ENCODE data around the gene RCVRN.

The RCVRN gene

GRCh38 chr17:9878786-9879525 lies 26.1 kb downstream of the RCVRN start:
- no peak for TF ChIP-seq REST (IDR thresholded peaks at IDR 0.05; ENCODE audit: low read depth)

GRCh38 chr17:9878356-9878755 lies 26.7 kb downstream of the RCVRN start:
- TF ChIP-seq USF1 (IDR thresholded peaks at IDR 0.05) (no peak), YY1 (IDR thresholded peaks at IDR 0.05; ENCODE audit: low read depth) (no peak), REST (IDR thresholded peaks at IDR 0.05; ENCODE audit: low read depth) (no peak), CEBPB (IDR thresholded peaks at IDR 0.05) (no peak), EP300 (IDR thresholded peaks at IDR 0.05; ENCODE audit: borderline replicate concordance) (no peak), EGR1 (IDR thresholded peaks at IDR 0.05) (no peak), ZBTB7A (IDR thresholded peaks at IDR 0.05; ENCODE audit: low read depth) (no peak), FOXM1 (IDR thresholded peaks at IDR 0.05; ENCODE audit: borderline replicate concordance, low read depth) (no peak), CREB1 (IDR thresholded peaks at IDR 0.05; ENCODE audit: low read depth) (no peak), NFIC (IDR thresholded peaks at IDR 0.05) (no peak), TCF12 (IDR thresholded peaks at IDR 0.05; ENCODE audit: low read depth) (no peak), MAX (IDR thresholded peaks at IDR 0.05) (no peak), RAD21 (IDR thresholded peaks at IDR 0.05; ENCODE audit: low read depth) (no peak), TEAD4 (IDR thresholded peaks at IDR 0.05) (no peak), TAF1 (IDR thresholded peaks at IDR 0.05; ENCODE audit: low read depth) (no peak)

- TF ChIP-seq EP300 (IDR thresholded peaks at IDR 0.05; ENCODE audit: borderline replicate concordance) (no peak), FOXM1 (IDR thresholded peaks at IDR 0.05; ENCODE audit: borderline replicate concordance, low read depth) (no peak), RAD21 (IDR thresholded peaks at IDR 0.05; ENCODE audit: low read depth) (no peak)
Measured at GRCh38 chr17:9875441-9875840, 29.6 kb downstream of the RCVRN start.

- TF ChIP-seq CREB1 (IDR thresholded peaks at IDR 0.05; ENCODE audit: low read depth) = no peak
- TF ChIP-seq YY1 (IDR thresholded peaks at IDR 0.05; ENCODE audit: low read depth) = no peak
- TF ChIP-seq CEBPB (IDR thresholded peaks at IDR 0.05) = no peak
- no peak for TF ChIP-seq TEAD4 (IDR thresholded peaks at IDR 0.05)
- TF ChIP-seq RAD21 (IDR thresholded peaks at IDR 0.05; ENCODE audit: low read depth) = no peak
- TF ChIP-seq USF1 (IDR thresholded peaks at IDR 0.05) = no peak
Measured at GRCh38 chr17:9874722-9875121, 30.3 kb downstream of the RCVRN start.

- TF ChIP-seq TAF1 (IDR thresholded peaks at IDR 0.05; ENCODE audit: low read depth) = no peak
- TF ChIP-seq EP300 (IDR thresholded peaks at IDR 0.05; ENCODE audit: borderline replicate concordance) = no peak
- TF ChIP-seq TEAD4 (IDR thresholded peaks at IDR 0.05) = no peak
- TF ChIP-seq USF1 (IDR thresholded peaks at IDR 0.05) = no peak
- no peak for TF ChIP-seq NFIC (IDR thresholded peaks at IDR 0.05)
- no peak for TF ChIP-seq FOXM1 (IDR thresholded peaks at IDR 0.05; ENCODE audit: borderline replicate concordance, low read depth)
- TF ChIP-seq CEBPB (IDR thresholded peaks at IDR 0.05) = no peak
- TF ChIP-seq REST (IDR thresholded peaks at IDR 0.05; ENCODE audit: low read depth) = no peak
- TF ChIP-seq MAX (IDR thresholded peaks at IDR 0.05) = no peak
- no peak for TF ChIP-seq CREB1 (IDR thresholded peaks at IDR 0.05; ENCODE audit: low read depth)
- TF ChIP-seq EGR1 (IDR thresholded peaks at IDR 0.05) = no peak
- TF ChIP-seq YY1 (IDR thresholded peaks at IDR 0.05; ENCODE audit: low read depth) = no peak
- TF ChIP-seq TCF12 (IDR thresholded peaks at IDR 0.05; ENCODE audit: low read depth) = no peak
- no peak for TF ChIP-seq RAD21 (IDR thresholded peaks at IDR 0.05; ENCODE audit: low read depth)
- no peak for TF ChIP-seq ZBTB7A (IDR thresholded peaks at IDR 0.05; ENCODE audit: low read depth)
Measured at GRCh38 chr17:9872852-9873251, 32.2 kb downstream of the RCVRN start.

Measured in Ishikawa (cell line).